Lung microvascular endothelial cell (primary cell): ENCODE measurements around the gene STAMBPL1. TPM values are rescaled to one million over a fixed set of nuclear protein-coding genes. Genes with fewer than 3 reads are reported as not detected.
"Not testable (repeated sequence)": the region's sequence is repeated elsewhere in the genome, so short reads cannot be mapped to it uniquely, and the experiment has no call there.

Experiments
- DNase-seq, 2 donors: peaks; one replicate each; pipeline versions ENCODE4 v3.0.0 to v3.0.0-alpha.2; 2010; ENCODE audit warnings: low read depth in 2 of 2
- total RNA-seq: library from RNA; depleted of rRNA; stranded (reverse); fragments of >200 nt; gene quantifications from 2 replicates; pipeline ENCODE4 v1.2.1, GENCODE V29; 2014

The STAMBPL1 gene
- total RNA-seq, 1 donor from 2014 or later, result 1.2 TPM

GRCh38 chr10:88919041-88919440, 39.0 kb downstream of the STAMBPL1 start:
- no peak for DNase-seq

DNA sequence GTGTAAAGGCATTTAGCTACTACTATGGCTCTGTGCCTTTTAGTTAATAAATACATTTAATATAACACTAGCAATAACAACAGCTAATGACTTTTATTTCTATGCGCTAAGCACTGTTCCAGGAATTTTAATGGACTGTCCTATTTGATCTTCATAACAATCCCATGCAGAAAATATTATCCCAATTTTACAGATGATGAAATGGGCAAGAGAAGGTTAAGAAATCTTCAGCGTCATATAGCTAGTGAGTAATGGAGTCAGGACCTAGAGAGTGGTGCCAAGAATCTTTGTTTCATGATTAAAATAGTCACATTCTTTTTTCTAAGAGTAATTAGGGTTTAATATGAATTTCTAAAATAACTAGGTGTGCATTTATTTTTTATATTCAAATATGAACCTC, 40.2 kb downstream of the STAMBPL1 start:
- DNase-seq, result no peak

- no peak for DNase-seq
Observed at GRCh38 chr10:88920986-88921593, 41.0 kb downstream of the STAMBPL1 start.

- no peak for DNase-seq
Observed at GRCh38 chr10:88922041-88922440, 42.0 kb downstream of the STAMBPL1 start.

DNA sequence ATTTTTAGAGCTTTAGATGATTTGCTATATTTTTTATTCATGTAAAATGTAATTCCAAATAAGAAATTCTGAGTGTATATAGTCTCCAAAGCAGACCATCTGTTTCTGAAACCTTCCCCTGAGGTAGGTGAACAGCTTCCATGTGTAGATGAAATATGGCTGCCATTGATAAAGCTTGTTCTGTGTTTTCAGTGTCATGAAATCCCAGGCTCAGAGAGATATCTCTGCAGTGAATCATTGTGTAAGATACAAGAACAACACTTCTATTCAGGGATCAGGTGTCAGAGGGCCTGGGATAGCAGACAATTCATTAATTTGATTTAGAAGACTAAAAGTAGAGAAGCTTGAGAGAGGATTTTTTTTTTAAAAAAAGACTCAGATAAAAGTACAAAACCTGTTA, 43.5 kb downstream of the STAMBPL1 start:
- DNase-seq, result no peak

GRCh38 chr10:88926566-88927415, 46.7 kb downstream of the STAMBPL1 start:
- DNase-seq, result no peak

- DNase-seq, result no peak
Observed at GRCh38 chr10:88927416-88927690, 47.3 kb downstream of the STAMBPL1 start.

GRCh38 chr10:88928254-88928653, 48.2 kb downstream of the STAMBPL1 start:
- DNase-seq, result no peak

- DNase-seq, result no peak
Observed at GRCh38 chr10:88931548-88931947, 51.5 kb downstream of the STAMBPL1 start.

GRCh38 chr10:88932029-88932428, 52.0 kb downstream of the STAMBPL1 start:
- DNase-seq, result not testable (repeated sequence)

- peak; percentile 74 to 76 for DNase-seq
Observed at GRCh38 chr10:88932539-88933256, 52.7 kb downstream of the STAMBPL1 start.

- no peak for DNase-seq
Observed at GRCh38 chr10:88933564-88933963, 53.5 kb downstream of the STAMBPL1 start.

DNA sequence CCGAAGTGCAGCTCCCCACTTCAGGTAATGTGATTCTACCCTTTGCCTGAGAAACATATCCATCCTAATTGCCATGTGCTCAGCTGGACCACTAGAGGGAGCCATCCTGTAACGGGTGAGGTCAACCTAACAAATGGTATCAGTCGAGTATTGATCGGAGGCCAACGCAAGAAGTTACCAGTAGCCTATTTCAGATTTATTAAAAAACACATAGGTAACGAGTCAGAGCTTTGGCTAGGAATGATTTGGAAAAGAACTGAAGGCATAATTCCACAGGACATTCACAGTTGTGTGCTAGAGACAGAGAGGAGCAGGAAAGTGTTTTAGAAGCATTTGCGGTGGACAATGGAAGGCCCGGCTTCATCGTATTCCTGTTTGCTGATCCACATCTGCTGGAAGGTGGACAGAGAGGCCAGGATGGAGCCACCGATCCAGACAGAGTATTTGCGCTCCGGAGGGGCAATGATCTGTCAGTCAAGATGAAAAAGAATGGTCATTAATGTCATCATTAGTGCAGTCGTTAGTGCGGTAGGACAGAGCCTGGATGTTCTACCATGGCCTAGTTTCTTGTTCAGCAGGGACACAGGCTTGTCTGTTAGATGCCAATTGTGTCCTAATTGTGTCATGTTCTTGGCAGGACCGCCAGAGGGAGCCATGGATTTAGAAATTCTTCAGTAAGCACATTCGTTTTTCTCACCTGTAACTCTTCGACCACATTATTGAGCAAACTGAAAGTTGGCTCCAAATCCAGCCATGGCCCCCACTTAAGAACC, 55.0 kb downstream of the STAMBPL1 start:
- DNase-seq, result peak; percentile 86 to 93

GRCh38 chr10:88936656-88937055, 56.6 kb downstream of the STAMBPL1 start:
- DNase-seq, result no peak

GRCh38 chr10:88938039-88938438, 58.0 kb downstream of the STAMBPL1 start:
- DNase-seq, result no peak

DNA sequence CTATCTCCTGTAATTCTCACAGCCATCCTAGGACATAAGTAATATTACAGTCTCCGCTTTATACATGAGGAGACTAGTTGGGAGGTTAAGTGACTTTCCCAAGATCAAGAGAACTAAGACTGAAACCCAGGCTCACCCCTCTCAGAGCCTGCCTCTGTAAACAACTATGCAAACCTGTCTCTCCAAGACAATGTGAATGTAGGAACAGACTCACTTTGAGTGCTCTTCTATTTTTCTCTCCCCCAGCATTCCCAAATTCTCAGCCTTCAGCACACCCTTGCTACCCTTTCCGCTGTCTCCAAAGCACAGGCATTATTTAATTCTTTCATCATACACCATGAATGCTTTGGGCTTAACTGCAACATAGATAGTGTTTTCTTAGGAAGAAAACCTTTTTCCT, 58.9 kb downstream of the STAMBPL1 start:
- no peak for DNase-seq

- DNase-seq, result no peak
Observed at GRCh38 chr10:88941026-88941425, 61.0 kb downstream of the STAMBPL1 start.

- no peak for DNase-seq
Observed at GRCh38 chr10:88943778-88944177, 63.7 kb downstream of the STAMBPL1 start.

GRCh38 chr10:88944813-88945212, 64.8 kb downstream of the STAMBPL1 start:
- no peak for DNase-seq

DNA sequence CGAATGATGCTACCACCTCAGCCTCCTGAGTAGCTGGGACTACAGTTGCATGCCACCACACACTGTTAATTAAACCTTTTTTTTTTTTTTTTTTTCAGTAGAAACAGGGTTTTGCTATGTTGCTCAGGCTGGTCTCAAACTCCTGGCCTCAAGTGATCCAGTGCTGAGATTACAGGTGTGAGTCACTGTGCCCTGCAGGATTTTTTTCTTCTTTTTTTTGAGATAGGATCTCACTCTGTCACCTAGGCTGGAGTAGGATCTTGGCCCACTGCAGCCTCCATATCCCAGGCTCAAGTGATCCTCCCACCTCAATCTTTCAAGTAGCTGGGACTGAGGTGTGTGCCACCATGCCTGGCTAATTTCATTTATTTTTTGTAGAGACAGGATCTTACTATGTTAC, 66.2 kb downstream of the STAMBPL1 start:
- no peak for DNase-seq

DNA sequence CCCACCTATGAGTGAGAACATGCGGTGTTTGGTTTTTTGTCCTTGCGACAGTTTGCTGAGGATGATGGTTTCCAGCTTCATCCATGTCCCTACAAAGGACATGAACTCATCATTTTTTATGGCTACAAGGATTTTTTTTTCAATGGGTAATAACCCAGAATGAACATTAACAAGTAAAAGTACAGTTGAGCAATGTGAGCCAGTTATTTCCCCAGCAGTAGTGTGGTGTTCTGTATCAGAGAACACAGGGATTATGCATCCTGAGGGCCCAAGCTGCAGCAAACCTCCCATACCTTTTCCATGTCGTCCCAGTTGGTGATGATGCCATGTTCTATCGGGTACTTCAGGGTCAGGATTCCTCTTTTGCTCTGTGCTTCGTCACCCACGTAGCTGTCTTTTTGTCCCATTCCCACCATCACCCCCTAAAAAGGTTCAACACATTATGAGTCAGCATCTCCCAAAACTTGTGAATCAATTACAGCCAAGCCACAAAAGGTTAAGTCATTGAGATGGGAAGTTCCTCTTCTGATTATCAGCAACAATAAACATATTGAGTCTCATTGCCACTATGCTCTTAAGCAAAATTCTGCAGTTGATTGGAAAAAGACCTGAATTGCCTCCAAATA, 67.0 kb downstream of the STAMBPL1 start:
- no peak for DNase-seq
